Measurements from ENCODE around the gene SYNE2. TPM values are rescaled to one million over a fixed set of nuclear protein-coding genes. Genes with fewer than 3 reads are reported as not detected.

The SYNE2 gene
- total RNA-seq, 2 experiments from 2014 or later: 150 to 212 TPM

DNA sequence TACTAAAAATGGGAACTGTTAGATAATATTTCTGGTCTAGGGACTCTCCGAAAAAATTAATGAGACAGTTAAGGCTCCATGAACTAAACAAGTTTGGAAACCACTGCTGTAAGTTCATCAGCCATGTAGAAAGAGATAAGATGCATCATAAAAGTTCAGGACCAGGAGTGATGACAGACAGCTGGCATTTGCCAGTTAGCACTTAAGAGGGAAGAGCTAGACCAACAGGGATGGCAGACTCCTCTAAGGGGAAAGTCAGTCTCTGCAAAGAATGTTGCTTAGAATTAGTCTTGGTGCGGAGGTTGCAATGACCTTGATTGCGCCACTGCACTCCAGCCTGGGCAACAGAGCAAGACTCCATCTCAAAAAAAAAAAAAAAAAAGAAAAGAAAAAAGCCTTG lies 129.4 kb downstream of the SYNE2 start:
- no peak overlapping the region for H3K4me3 ChIP-seq (ENCODE audit: low read depth, low read length, poor library complexity, severe bottlenecking)
- no peak overlapping the region for H3K4me2 ChIP-seq (ENCODE audit: low read length)
- H3K27ac ChIP-seq (ENCODE audit: low read depth, low read length, poor library complexity, severe bottlenecking): no peak overlapping the region
- peaks cover 73% of the 10 kb centered on the region for H3K36me3 ChIP-seq (ENCODE audit: insufficient read depth, low read length)
- no TSS peak for BruUV-seq (replicated peaks)
- POLR2A ChIA-PET: interaction anchor here (0.7 kb wide), 1 partner anchor 290 kb away, joined by 3 read pairs; no protein-coding TSS in a partner anchor
- no peaks in the 10 kb centered on the region for H3K4me1 ChIP-seq (ENCODE audit: insufficient read depth, low read length, poor library complexity, severe bottlenecking)
- H3K9me3 ChIP-seq (ENCODE audit: low read length): no peaks in the 10 kb centered on the region
- no peaks in the 10 kb centered on the region for H4K20me1 ChIP-seq (ENCODE audit: insufficient read depth, low read length)
- no peaks in the 10 kb centered on the region for H3K79me2 ChIP-seq (ENCODE audit: insufficient read depth, low read depth, low read length)
- intact Hi-C loops (cut with micrococcal nuclease; ENCODE audit: unreplicated experiment): no loop called here
- no peaks in the 10 kb centered on the region for H3K9me2 ChIP-seq (ENCODE audit: insufficient read depth, low read length)
- DNase-seq (ENCODE audit: low spot score): no peak
- no peak overlapping the region for H2AFZ ChIP-seq (ENCODE audit: low read length)
- CTCF ChIA-PET (ENCODE audit: unreplicated experiment): no interaction called here
- TF ChIP-seq, protein P1, sequence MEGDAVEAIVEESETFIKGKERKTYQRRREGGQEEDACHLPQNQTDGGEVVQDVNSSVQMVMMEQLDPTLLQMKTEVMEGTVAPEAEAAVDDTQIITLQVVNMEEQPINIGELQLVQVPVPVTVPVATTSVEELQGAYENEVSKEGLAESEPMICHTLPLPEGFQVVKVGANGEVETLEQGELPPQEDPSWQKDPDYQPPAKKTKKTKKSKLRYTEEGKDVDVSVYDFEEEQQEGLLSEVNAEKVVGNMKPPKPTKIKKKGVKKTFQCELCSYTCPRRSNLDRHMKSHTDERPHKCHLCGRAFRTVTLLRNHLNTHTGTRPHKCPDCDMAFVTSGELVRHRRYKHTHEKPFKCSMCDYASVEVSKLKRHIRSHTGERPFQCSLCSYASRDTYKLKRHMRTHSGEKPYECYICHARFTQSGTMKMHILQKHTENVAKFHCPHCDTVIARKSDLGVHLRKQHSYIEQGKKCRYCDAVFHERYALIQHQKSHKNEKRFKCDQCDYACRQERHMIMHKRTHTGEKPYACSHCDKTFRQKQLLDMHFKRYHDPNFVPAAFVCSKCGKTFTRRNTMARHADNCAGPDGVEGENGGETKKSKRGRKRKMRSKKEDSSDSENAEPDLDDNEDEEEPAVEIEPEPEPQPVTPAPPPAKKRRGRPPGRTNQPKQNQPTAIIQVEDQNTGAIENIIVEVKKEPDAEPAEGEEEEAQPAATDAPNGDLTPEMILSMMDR (conservative IDR thresholded peaks at IDR 0.05; ENCODE audit: low read length): no peak
- TF ChIP-seq EZH2phosphoT487 (IDR thresholded peaks at IDR 0.05; ENCODE audit: borderline replicate concordance, low read depth, low read length): no peak

DNA sequence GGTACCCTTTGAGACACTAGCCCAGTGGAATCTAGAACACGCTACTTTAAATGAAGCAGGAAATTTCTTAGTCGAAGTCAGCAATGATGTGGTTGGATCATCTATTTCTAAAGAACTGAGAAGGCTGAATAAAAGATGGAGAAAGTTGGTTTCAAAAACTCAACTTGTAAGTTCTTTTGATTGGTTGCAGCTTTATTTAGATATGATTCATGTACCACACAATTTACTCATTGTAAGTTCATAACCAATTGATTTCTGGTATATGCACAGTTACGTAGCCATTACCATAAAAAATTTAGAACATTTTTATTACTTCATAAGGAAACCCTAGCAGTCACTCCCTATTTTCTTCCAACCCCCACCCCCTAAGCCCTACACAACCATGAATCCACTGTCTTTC lies 129.8 kb downstream of the SYNE2 start:
- DNase-seq (ENCODE audit: low spot score): no peak
- peaks cover 73% of the 10 kb centered on the region for H3K36me3 ChIP-seq (ENCODE audit: insufficient read depth, low read length)
- H4K20me1 ChIP-seq (ENCODE audit: insufficient read depth, low read length): no peaks in the 10 kb centered on the region
- intact Hi-C loops (cut with micrococcal nuclease; ENCODE audit: unreplicated experiment): no loop called here
- TF ChIP-seq, protein P1 (conservative IDR thresholded peaks at IDR 0.05; ENCODE audit: low read length): no peak
- no peak for TF ChIP-seq EZH2phosphoT487 (IDR thresholded peaks at IDR 0.05; ENCODE audit: borderline replicate concordance, low read depth, low read length)
- no peaks in the 10 kb centered on the region for H3K9me3 ChIP-seq (ENCODE audit: low read length)
- H3K4me2 ChIP-seq (ENCODE audit: low read length): no peak overlapping the region
- no peaks in the 10 kb centered on the region for H3K4me1 ChIP-seq (ENCODE audit: insufficient read depth, low read length, poor library complexity, severe bottlenecking)
- no peak overlapping the region for H2AFZ ChIP-seq (ENCODE audit: low read length)
- no peak overlapping the region for H3K4me3 ChIP-seq (ENCODE audit: low read depth, low read length, poor library complexity, severe bottlenecking)
- CTCF ChIA-PET (ENCODE audit: unreplicated experiment): no interaction called here
- POLR2A ChIA-PET: interaction anchor here (0.5 to 0.7 kb wide), 2 partner anchors 289 to 340 kb away, joined by 3 to 4 read pairs; no protein-coding TSS in a partner anchor
- no TSS peak for BruUV-seq (replicated peaks)
- no peak overlapping the region for H3K27ac ChIP-seq (ENCODE audit: low read depth, low read length, poor library complexity, severe bottlenecking)
- no peaks in the 10 kb centered on the region for H3K79me2 ChIP-seq (ENCODE audit: insufficient read depth, low read depth, low read length)
- H3K9me2 ChIP-seq (ENCODE audit: insufficient read depth, low read length): no peaks in the 10 kb centered on the region

DNA sequence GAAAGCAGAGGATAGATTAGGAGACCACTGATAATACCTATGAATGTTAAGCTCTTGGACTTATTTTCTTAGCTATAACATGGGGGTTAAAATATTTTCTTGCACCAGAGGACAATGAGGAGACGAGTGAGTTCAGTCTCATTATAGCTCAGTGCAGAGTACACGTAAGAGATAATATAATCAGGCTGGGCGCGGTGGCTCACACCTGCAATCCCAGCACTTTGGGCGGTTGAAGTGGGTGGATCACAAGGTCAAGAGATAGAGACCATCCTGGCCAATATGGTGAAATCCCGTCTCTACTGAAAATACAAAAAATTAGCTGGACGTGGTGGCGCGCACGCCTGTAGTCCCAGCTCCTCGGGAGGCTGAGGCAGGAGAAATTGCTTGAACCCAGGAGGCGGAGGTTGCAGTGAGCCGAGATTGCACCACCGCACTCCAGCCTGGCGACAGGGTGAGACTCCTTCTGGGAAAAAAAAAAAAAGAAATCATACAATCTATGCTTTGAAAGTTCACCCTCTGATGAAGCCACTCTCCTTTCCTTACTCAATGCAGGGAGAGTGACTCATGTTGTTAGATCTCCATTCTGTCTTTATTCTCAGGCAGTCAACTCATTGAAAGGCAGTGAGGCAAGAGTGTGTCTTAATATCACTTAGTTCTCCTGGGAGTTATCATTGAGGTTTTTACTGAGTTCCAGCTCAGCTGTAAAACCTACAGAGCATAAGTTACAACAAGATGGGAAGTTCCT lies 134.2 kb downstream of the SYNE2 start:
- Histone ChIP-seq H3K4me3 (ENCODE audit: low read depth, low read length, poor library complexity, severe bottlenecking) (no peak overlapping the region), H3K27ac (ENCODE audit: low read depth, low read length, poor library complexity, severe bottlenecking) (no peak overlapping the region), H2AFZ (ENCODE audit: low read length) (no peak overlapping the region), H4K20me1 (ENCODE audit: insufficient read depth, low read length) (no peaks in the 10 kb centered on the region), H3K4me1 (ENCODE audit: insufficient read depth, low read length, poor library complexity, severe bottlenecking) (no peaks in the 10 kb centered on the region), H3K9me2 (ENCODE audit: insufficient read depth, low read length) (no peaks in the 10 kb centered on the region), H3K36me3 (ENCODE audit: insufficient read depth, low read length) (peaks cover 62% of the 10 kb centered on the region), H3K4me2 (ENCODE audit: low read length) (no peak overlapping the region), H3K79me2 (ENCODE audit: insufficient read depth, low read depth, low read length) (no peaks in the 10 kb centered on the region), H3K9me3 (ENCODE audit: low read length) (no peaks in the 10 kb centered on the region)
- TF ChIP-seq, protein P1 (conservative IDR thresholded peaks at IDR 0.05; ENCODE audit: low read length): no peak
- TF ChIP-seq EZH2phosphoT487 (IDR thresholded peaks at IDR 0.05; ENCODE audit: borderline replicate concordance, low read depth, low read length): no peak
- intact Hi-C loops (cut with micrococcal nuclease; ENCODE audit: unreplicated experiment): no loop called here
- no peak for DNase-seq (ENCODE audit: low spot score)
- CTCF ChIA-PET (ENCODE audit: unreplicated experiment): no interaction called here
- BruUV-seq (replicated peaks): no TSS peak
- POLR2A ChIA-PET: interaction anchor here (1.2 kb wide), 1 partner anchor 28 kb away, joined by 4 read pairs; no protein-coding TSS in a partner anchor
